K562 treated with DMSO at 1 percent for 24 hours (cell line): ENCODE results near the gene EPM2A. TPM values are rescaled to one million over a fixed set of nuclear protein-coding genes. Genes with fewer than 3 reads are reported as not detected.

Source experiments
- total RNA-seq: library from RNA; unstranded; fragments of 300-600 nt; gene quantifications from 2 replicates; pipeline ENCODE4 v1.2.3, GENCODE V29; 2022; ENCODE audit warnings: low read depth; ENCODE audit not compliant: insufficient read depth

Gene EPM2A
- total RNA-seq, result 4.8 and 5.5 TPM in 2 replicates

GRCh38 chr6:145735356-145736165, at the start of gene EPM2A:
Gene EPM2A, minus strand, starts transcription at chr6:145735520. Its CDS starts 22 bp downstream, at chr6:145735498.

Other genes starting within 250 kb of the EPM2A start
- 6.0 and 7.1 TPM in 2 replicates for gene FBXO30, start 79.3 kb upstream of the EPM2A start, total RNA-seq
- gene SHPRH, start 228.8 kb upstream of the EPM2A start, total RNA-seq, result 5.8 and 6.5 TPM in 2 replicates